Transverse colon (tissue), 4 donors: ENCODE data around the gene RBL1. TPM values are rescaled to one million over a fixed set of nuclear protein-coding genes. Genes with fewer than 3 reads are reported as not detected.
"Not testable (repeated sequence)": the region's sequence is repeated elsewhere in the genome, so short reads cannot be mapped to it uniquely, and the experiment has no call there.

Source experiments
- DNase-seq: peaks from one replicate; pipeline ENCODE4 v3.0.0-alpha.2; 2019
- H3K27ac ChIP-seq, 4 donors: fragments of 200-600 bp; sonication (generic); 2 replicates each; pipeline ENCODE4 v1.5.1; 2016 to 2018; ENCODE audit warnings: inconsistent platforms in 4 of 4
- H3K27me3 ChIP-seq: fragments of 200-600 bp; sonication (generic); 2 replicates; pipeline ENCODE4 v1.5.1; 2017; ENCODE audit warnings: inconsistent platforms
- H3K36me3 ChIP-seq, 4 donors: fragments of 200-600 bp; sonication (generic); 2 replicates each; pipeline ENCODE4 v1.5.1; 2017 to 2019; ENCODE audit warnings: inconsistent platforms in 4 of 4
- H3K4me1 ChIP-seq, 4 donors: fragments of 200-600 bp; sonication (generic); 2 replicates each; pipeline ENCODE4 v1.5.1; 2017 to 2020; ENCODE audit warnings: inconsistent platforms in 4 of 4
- H3K4me3 ChIP-seq, 4 donors: fragments of 200-600 bp; sonication (generic); 1 replicate in 1 of 4; 2 replicates in 3 of 4; pipeline versions ENCODE4 v1.5.1 to v1.6.1; 2017 to 2019; ENCODE audit warnings: inconsistent platforms in 4 of 4
- H3K9me3 ChIP-seq, 2 donors: fragments of 200-600 bp; sonication (generic); 2 replicates each; pipeline ENCODE4 v1.5.1; 2017 to 2019; ENCODE audit warnings: inconsistent platforms in 2 of 2
- EP300 ChIP-seq: sonication (generic); formaldehyde crosslinking; IDR thresholded peaks from one replicate; pipeline ENCODE4 v1.6.1; 2017; ENCODE audit warnings: antibody characterized with exemption, low read depth
- POLR2A ChIP-seq: fragments of 450-650 bp; IDR thresholded peaks from one replicate; pipeline ENCODE4 v1.6.1; 2016; ENCODE audit warnings: antibody characterized with exemption, mild to moderate bottlenecking, moderate library complexity
- POLR2AphosphoS5 ChIP-seq, 3 donors: sonication (generic); formaldehyde crosslinking; IDR thresholded peaks; one replicate each; pipeline ENCODE4 v1.6.1; 2016; ENCODE audit warnings: antibody characterized with exemption in 3 of 3
- WGBS, 2 donors: methylation state at CpG; one replicate each; pipeline ENCODE4 v1.1.5; 2018; ENCODE audit warnings: low coverage in 1 of 2; 5-methylcytosine and 5-hydroxymethylcytosine counted together
- in situ Hi-C, 4 donors: fragments of 200-750 bp; cut with MboI; loops; one replicate each; pipeline versions ENCODE4 v1.15.0 to v1.15.1; 2017; ENCODE audit warnings: low sequenced_read_pairs in 3 of 4, low pct_ligation_motif_present in 1 of 4, low pct_unique_long_range_greater_than_20kb in 1 of 4
- intact Hi-C: fragments of 100-400 bp; cut with DNase I; formaldehyde crosslinking; loops from one replicate; pipeline ENCODE4 v1.15.1; 2023; ENCODE audit warnings: low total_unique reads
- total RNA-seq, 4 donors: library from RNA; depleted of rRNA; stranded (reverse); fragments of >200 nt; gene quantifications; one replicate each; pipeline ENCODE4 v1.1.0, GENCODE V29; 2016
- TF ChIP-seq, protein P1 (sequence below), 5 experiments: fragments of 200-600 bp in 3 of 5; fragments of 450-650 bp in 2 of 5; sonication (generic) in 3 of 5; IDR thresholded peaks; 1 replicate in 2 of 5; 2 replicates in 3 of 5; pipeline ENCODE4 v1.5.1; 2016 to 2017; ENCODE audit warnings: antibody characterized with exemption in 5 of 5, inconsistent platforms in 3 of 5, mild to moderate bottlenecking in 2 of 5, moderate library complexity in 1 of 5

RBL1 gene
- total RNA-seq, 4 donors from 2014 or later, result 1.5 to 11.6 (median 4.9) TPM

DNA sequence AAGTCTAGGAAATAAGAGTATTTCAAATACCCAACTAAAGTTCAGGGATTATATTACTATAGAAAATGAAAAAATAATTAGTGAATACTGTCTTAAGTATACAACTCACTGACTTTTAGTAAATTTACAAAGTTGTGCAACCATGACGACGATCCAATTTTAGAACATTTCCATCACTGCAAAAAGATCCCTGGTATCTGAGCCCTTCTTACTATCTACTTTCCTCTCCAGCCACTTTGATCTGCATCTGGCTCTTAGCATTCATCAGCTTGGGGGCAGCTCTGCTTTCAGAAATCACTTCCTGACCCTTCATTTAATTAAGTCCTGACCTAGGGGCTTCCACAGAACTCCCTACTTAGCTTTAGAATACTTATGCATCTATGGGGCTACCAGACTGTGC is 38.2 kb upstream of the RBL1 start:
- Histone ChIP-seq H3K4me3 (no peak overlapping the region), H3K36me3 (no peaks in the 10 kb centered on the region), H3K9me3 (no peaks in the 10 kb centered on the region), H3K27me3 (no peaks in the 10 kb centered on the region), H3K27ac (no peak overlapping the region), H3K4me1 (no peaks in the 10 kb centered on the region)
- DNase-seq, result no peak
- TF ChIP-seq, protein P1, sequence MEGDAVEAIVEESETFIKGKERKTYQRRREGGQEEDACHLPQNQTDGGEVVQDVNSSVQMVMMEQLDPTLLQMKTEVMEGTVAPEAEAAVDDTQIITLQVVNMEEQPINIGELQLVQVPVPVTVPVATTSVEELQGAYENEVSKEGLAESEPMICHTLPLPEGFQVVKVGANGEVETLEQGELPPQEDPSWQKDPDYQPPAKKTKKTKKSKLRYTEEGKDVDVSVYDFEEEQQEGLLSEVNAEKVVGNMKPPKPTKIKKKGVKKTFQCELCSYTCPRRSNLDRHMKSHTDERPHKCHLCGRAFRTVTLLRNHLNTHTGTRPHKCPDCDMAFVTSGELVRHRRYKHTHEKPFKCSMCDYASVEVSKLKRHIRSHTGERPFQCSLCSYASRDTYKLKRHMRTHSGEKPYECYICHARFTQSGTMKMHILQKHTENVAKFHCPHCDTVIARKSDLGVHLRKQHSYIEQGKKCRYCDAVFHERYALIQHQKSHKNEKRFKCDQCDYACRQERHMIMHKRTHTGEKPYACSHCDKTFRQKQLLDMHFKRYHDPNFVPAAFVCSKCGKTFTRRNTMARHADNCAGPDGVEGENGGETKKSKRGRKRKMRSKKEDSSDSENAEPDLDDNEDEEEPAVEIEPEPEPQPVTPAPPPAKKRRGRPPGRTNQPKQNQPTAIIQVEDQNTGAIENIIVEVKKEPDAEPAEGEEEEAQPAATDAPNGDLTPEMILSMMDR (IDR thresholded peaks at IDR 0.05), result no peak
- TF ChIP-seq POLR2AphosphoS5 (IDR thresholded peaks at IDR 0.05) (no peak), EP300 (no peak), POLR2A (no peak)
- intact Hi-C loops (no loop called here), in situ Hi-C loops (no loop called here)
- 99 to 100% methylated on average over 2 of the region's 2 CpGs for WGBS, 2 donors

DNA sequence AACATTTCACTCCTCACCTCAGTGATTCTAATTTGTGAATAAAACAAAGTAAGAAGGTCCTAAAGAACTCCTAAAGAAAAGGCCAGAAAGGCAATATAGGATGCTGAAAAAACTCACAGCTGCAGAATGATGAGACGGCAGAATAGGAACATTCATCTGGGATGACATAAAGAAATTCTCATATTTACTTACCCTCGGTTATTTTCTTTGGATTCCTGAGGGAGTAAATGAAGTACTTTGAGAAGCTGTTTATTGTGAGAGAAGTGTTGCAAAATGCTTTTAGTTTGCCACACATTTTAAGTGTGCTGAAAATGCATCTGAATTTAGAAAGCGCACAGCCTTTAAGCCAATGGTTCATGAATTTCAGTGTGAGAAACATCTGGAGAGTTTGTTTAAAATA is 35.7 kb upstream of the RBL1 start:
- H3K36me3 ChIP-seq, result no peaks in the 10 kb centered on the region
- in situ Hi-C loops (no loop called here), intact Hi-C loops (no loop called here)
- no peak for TF ChIP-seq POLR2AphosphoS5 (IDR thresholded peaks at IDR 0.05)
- no peak for TF ChIP-seq EP300
- TF ChIP-seq, protein P1 (IDR thresholded peaks at IDR 0.05), result no peak
- no peak for TF ChIP-seq POLR2A
- DNase-seq, result no peak
- H3K27me3 ChIP-seq, result no peaks in the 10 kb centered on the region
- no peak overlapping the region for H3K27ac ChIP-seq
- no peaks in the 10 kb centered on the region for H3K4me1 ChIP-seq
- WGBS, 2 donors, result 70 to 77% methylated on average over 3 of the region's 3 CpGs
- H3K4me3 ChIP-seq, result no peak overlapping the region
- no peaks in the 10 kb centered on the region for H3K9me3 ChIP-seq

DNA sequence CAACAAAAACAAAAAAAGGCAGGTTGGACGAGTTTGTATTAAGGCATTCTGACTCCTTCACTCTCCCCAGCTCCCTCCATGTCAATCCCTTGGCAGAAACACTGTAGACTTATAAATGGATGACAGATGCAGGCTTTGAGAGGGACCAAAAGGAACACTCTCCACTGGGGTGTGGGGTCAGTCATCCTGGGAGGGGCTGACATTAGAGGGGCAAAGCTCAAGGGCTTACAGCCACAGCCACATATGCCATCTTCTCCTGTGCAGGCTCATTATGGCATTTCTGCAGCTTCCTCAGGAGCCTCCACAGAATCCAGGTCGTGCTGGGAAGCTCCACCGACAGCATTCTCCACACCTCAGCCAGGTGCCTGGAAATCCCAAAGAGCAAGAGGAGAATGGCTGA is 33.0 kb upstream of the RBL1 start:
- intact Hi-C loops, result no loop called here
- Histone ChIP-seq H3K27me3 (no peaks in the 10 kb centered on the region), H3K4me3 (no peak overlapping the region), H3K4me1 (no peaks in the 10 kb centered on the region), H3K36me3 (no peaks in the 10 kb centered on the region), H3K27ac (no peak overlapping the region), H3K9me3 (no peaks in the 10 kb centered on the region)
- in situ Hi-C loops, result no loop called here
- WGBS, 2 donors, result 67 to 87% methylated on average over 1 to 3 of the region's 3 CpGs
- no peak for TF ChIP-seq EP300
- TF ChIP-seq POLR2AphosphoS5 (IDR thresholded peaks at IDR 0.05), result no peak
- DNase-seq, result no peak

DNA sequence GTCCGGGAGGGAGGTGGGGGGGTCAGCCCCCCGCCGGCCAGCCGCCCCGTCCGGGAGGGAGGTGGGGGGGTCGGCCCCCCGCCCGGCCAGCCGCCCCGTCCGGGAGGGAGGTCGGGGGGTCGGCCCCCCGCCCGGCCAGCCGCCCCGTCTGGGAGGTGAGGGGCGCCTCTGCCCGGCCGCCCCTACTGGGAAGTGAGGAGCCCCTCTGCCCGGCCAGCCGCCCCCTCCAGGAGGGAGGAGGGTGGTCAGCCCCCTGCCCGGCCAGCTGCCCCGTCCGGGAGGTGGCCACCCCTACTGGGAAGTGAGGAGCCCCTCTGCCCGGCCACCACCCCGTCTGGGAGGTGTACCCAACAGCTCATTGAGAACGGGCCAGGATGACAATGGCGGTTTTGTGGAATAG is 30.5 kb upstream of the RBL1 start:
- WGBS, 2 donors, result 100% methylated on average over 10 of the region's 30 CpGs; no CpG with 5 or more reads in 1 of the 2 donors
- H3K4me3 ChIP-seq, DNase-seq, H3K27ac ChIP-seq, H3K9me3 ChIP-seq, in situ Hi-C loops, H3K4me1 ChIP-seq, H3K27me3 ChIP-seq, intact Hi-C loops, H3K36me3 ChIP-seq: not testable (repeated sequence)

DNA sequence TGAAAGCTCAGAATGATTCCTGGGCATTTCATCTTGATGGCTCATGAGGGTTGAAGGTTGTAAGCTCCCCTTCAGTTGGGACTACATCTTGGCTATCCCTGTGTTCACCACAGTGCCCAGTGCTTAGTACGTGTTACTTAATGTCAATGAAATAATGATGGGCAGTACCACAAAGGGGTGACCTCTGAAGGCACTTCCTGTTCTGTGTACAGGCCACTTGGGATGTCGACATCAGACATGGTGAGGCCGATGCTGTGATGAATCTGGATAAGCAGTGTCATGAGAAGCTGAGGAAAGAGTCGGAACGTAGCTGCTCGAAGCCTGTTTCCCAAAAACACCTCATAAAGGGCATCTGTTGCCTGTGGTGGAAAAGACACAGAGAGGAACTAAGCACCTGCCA is 27.6 kb upstream of the RBL1 start:
- H3K9me3 ChIP-seq, result no peaks in the 10 kb centered on the region
- no peaks in the 10 kb centered on the region for H3K36me3 ChIP-seq
- in situ Hi-C loops, result no loop called here
- no peak overlapping the region for H3K4me3 ChIP-seq
- TF ChIP-seq EP300 (no peak), POLR2A (no peak), POLR2AphosphoS5 (IDR thresholded peaks at IDR 0.05) (no peak)
- TF ChIP-seq, protein P1 (IDR thresholded peaks at IDR 0.05), result no peak
- H3K27me3 ChIP-seq, result no peaks in the 10 kb centered on the region
- no peaks in the 10 kb centered on the region for H3K4me1 ChIP-seq
- intact Hi-C loops, result no loop called here
- no peak overlapping the region for H3K27ac ChIP-seq
- 78 to 80% methylated on average over 1 to 6 of the region's 6 CpGs for WGBS, 2 donors
- DNase-seq, result no peak
